ENCODE results near the gene FTO. TPM values are rescaled to one million over a fixed set of nuclear protein-coding genes. Genes with fewer than 3 reads are reported as not detected.

Gene FTO
- total RNA-seq, 4 donors from 2014 or later = 63.2 to 151 (median 105) TPM

DNA sequence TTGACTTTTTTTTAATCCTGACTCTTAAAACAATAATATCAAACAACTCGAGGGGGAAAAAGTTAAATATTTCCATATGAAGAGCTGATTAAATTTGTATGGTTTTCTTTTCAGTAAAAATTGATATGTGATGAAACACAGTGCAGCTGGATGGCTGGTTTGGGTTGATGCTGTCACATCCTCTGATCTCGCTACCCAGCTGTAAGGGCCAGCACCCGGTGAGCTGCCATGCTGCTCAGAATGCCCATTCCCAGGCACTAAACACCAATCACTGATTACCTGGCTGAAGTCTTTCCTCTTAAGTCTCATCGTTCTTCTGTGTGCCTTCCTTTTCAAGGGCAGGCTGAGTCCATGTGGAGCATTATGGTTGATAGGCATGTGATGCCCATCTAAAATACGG, 348.3 kb downstream of the FTO start:
- Histone ChIP-seq H3K9me3 (no peaks in the 10 kb centered on the region), H3K4me3 (no peak overlapping the region), H3K27ac (no peak overlapping the region), H3K4me1 (no peaks in the 10 kb centered on the region), H3K36me3 (no peaks in the 10 kb centered on the region), H3K27me3 (no peaks in the 10 kb centered on the region)
- no peak for DNase-seq
- intact Hi-C loops (cut with DNase I; ENCODE audit: low total_unique reads) = no loop called here
- TF ChIP-seq POLR2A (IDR thresholded peaks at IDR 0.05) (no peak), CTCF (IDR thresholded peaks at IDR 0.05) (no peak)

DNA sequence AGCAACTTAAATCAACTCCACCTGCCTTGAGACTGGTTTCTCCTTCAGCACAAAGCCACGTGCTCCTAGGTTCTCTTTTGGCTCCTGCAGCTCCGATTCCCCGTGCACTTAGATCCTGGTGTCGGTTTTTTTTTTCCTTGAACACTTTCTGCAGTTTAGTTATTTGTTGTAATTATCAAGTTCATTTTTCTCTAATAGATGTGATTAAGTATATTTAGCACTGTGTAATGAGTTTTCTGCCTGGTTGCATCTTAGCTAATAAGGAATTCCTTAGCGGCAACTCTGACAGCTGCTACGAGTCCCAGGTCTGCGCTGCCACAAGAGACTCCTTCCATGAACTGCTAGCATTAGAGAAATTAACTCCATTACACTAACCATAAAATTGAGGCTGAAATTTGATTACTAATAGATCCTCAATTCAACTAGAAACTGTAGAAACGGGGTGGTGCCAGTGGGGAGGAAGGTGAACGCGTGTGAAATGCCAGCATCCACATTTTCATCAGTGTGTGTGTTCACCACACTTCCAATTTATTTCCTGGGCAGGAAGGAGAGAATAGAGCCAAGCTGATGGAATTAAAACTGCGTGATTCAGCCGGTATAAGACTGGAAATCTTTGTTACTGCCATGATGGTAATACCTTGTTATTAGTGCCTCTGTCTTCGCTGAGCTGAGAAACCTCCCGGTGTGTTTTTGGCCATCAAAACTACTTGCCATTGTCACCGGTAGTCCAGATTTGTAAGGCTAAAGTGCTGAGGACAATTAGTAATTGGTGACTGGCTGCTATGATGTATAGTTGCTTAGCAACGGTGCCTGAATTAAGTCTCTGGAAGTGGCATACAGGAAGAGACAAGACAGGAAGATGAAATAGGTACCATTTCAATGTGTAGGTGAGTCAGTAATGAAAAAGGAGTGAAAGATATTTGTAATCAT, 350.2 kb downstream of the FTO start:
- DNase-seq = no peak
- Histone ChIP-seq H3K27ac (no peak overlapping the region), H3K4me1 (no peaks in the 10 kb centered on the region), H3K36me3 (no peaks in the 10 kb centered on the region), H3K9me3 (no peaks in the 10 kb centered on the region), H3K4me3 (no peak overlapping the region), H3K27me3 (no peaks in the 10 kb centered on the region)
- intact Hi-C loops (cut with DNase I; ENCODE audit: low total_unique reads) = no loop called here
- no peak for TF ChIP-seq CTCF (IDR thresholded peaks at IDR 0.05)
- no peak for TF ChIP-seq POLR2A (IDR thresholded peaks at IDR 0.05)

GRCh38 chr16:54055191-54055590, 351.2 kb downstream of the FTO start:
- TF ChIP-seq CTCF (IDR thresholded peaks at IDR 0.05) (no peak), POLR2A (IDR thresholded peaks at IDR 0.05) (no peak)
- Histone ChIP-seq H3K4me1 (no peaks in the 10 kb centered on the region), H3K9me3 (no peaks in the 10 kb centered on the region), H3K27me3 (no peaks in the 10 kb centered on the region), H3K36me3 (no peaks in the 10 kb centered on the region), H3K27ac (no peak overlapping the region), H3K4me3 (no peak overlapping the region)
- DNase-seq = no peak
- intact Hi-C loops (cut with DNase I; ENCODE audit: low total_unique reads) = no loop called here

DNA sequence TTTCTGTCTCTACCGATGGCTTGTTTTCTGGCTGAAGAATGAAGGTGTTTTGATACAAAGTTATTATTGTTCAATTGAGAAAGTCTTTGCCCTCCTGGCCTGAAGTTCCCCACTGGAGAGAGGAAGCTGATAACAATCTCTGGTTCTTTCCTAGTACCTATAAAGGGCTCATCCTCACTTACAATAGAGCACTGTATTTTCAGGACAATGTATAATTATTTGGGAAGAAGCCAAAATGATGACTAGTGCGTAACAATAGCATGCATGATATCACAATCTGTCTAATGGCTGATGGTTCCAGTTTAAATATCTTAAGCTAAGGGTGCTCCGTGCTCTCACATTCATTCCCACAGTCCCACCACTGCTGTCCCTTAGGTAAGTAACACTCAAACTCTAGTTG, 351.9 kb downstream of the FTO start:
- no peaks in the 10 kb centered on the region for H3K27me3 ChIP-seq
- no peak for TF ChIP-seq POLR2A (IDR thresholded peaks at IDR 0.05)
- TF ChIP-seq CTCF (IDR thresholded peaks at IDR 0.05) = no peak
- H3K27ac ChIP-seq = no peak overlapping the region
- H3K36me3 ChIP-seq = no peaks in the 10 kb centered on the region
- no peak overlapping the region for H3K4me3 ChIP-seq
- DNase-seq = no peak
- intact Hi-C loops (cut with DNase I; ENCODE audit: low total_unique reads) = no loop called here
- no peaks in the 10 kb centered on the region for H3K4me1 ChIP-seq
- H3K9me3 ChIP-seq = no peaks in the 10 kb centered on the region

GRCh38 chr16:54056921-54057320, 353.0 kb downstream of the FTO start:
- Histone ChIP-seq H3K9me3 (no peaks in the 10 kb centered on the region), H3K27ac (no peak overlapping the region), H3K36me3 (no peaks in the 10 kb centered on the region), H3K27me3 (no peaks in the 10 kb centered on the region), H3K4me1 (no peaks in the 10 kb centered on the region), H3K4me3 (no peak overlapping the region)
- intact Hi-C loops (cut with DNase I; ENCODE audit: low total_unique reads) = no loop called here
- TF ChIP-seq CTCF (IDR thresholded peaks at IDR 0.05) = no peak
- TF ChIP-seq POLR2A (IDR thresholded peaks at IDR 0.05) = no peak
- no peak for DNase-seq

All from uterus (tissue), 4 donors.